ENCODE measurements around the gene CGB1. TPM values are rescaled to one million over a fixed set of nuclear protein-coding genes. Genes with fewer than 3 reads are reported as not detected.
"Not testable (repeated sequence)": the region's sequence is repeated elsewhere in the genome, so short reads cannot be mapped to it uniquely, and the experiment has no call there.

The CGB1 gene
- polyA plus RNA-seq, 2 of the 4 experiments (the other 2 are of a cell fraction), result 0.13 TPM; not detected in 1

- no peak for TF ChIP-seq FOSL2 (IDR thresholded peaks at IDR 0.05)
- TF ChIP-seq FOSL2 (CRISPR knock-in tag; IDR thresholded peaks at IDR 0.05), result peak; percentile 31; the same call in 1 of the 2 replicates
- no peak for TF ChIP-seq JUNB (IDR thresholded peaks at IDR 0.05)
- DNase-seq (ENCODE audit: low read depth in 1 of 2, low spot score in 1 of 2) (peak in 1 of 2 experiments; percentile 35), ATAC-seq (0 out of 6 replicates have a peak, but pooled peaks of 1 of the 2 experiments have one; percentile 20), FAIRE-seq (no peak)
- ChIA-PET POLR2A (no interaction called here), CTCF (no interaction called here)
- H3K4me2 ChIP-seq, result peak overlapping the region; percentile 24; the same call in 2 of the 3 replicates
- H3K27ac ChIP-seq, result peak overlapping the region; percentile 21 to 65; a peak in 4 of 6 replicates
- H3K4me3 ChIP-seq, result no peak overlapping the region
- 38% methylated on average over 17 of the region's 17 CpGs for WGBS (ENCODE audit: missing lambda C conversion rate)
- H3K4me1 ChIP-seq, result peaks cover 32% of the 10 kb centered on the region
- no peaks in the 10 kb centered on the region for H3K9me3 ChIP-seq
Observed at GRCh38 chr19:49042177-49042576, 5.5 kb upstream of the CGB1 start.

GRCh38 chr19:49039736-49040135, 3.0 kb upstream of the CGB1 start:
- H3K4me3 ChIP-seq; DNase-seq (ENCODE audit: low read depth in 1 of 2, low spot score in 1 of 2); H3K4me2 ChIP-seq; H3K9me3 ChIP-seq; POLR2A ChIA-PET; FAIRE-seq: not testable (repeated sequence)
- Histone ChIP-seq H3K27ac (peak overlapping the region; percentile 78 to 82), H3K4me1 (peaks cover 32% of the 10 kb centered on the region)
- ATAC-seq, result peak in 1 of 2 experiments; percentile 8; a peak in 2 of 6 replicates
- CTCF ChIA-PET, result interaction anchor here (0.9 to 2.4 kb wide), 3 partner anchors 16 to 42 kb away, joined by 3 to 9 read pairs (median 3); a partner anchor contains a TSS
- WGBS (ENCODE audit: missing lambda C conversion rate), result 78% methylated on average over 9 of the region's 9 CpGs

DNA sequence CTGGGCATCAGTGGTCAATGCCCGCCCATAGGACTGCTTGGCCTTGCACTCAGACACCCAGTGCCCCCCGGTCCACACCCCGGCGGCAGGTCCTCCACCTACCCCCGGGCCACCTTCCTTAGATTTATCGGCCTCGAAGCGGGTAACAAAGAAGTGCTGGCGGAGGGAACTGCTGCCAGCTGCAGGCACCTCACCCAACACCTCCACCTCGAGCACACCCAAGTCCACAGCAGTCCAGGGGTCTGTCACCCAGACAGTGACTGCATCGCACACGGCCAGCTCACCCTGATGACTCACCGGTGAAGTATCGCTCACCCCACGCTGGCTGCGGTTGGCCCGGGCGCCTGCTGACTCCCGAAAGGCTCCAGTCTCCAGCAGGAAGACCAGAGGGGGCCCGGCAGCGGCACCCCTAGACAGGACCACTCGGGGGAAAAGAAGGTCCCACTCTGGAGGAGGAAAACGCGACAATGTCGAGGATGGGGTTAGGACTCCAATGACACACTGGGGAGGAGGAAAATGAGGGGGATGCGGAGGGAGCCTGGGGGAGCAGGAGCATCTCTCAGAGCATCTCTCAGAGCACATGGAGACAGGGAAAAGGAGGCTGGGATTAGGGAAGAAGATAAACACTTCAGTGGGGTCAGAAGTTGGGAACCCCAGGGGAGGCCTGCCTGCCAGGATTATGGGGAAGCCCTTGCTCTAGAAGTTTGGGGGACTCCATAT, 2.0 kb upstream of the CGB1 start:
- peaks cover 32% of the 10 kb centered on the region for H3K4me1 ChIP-seq
- TF ChIP-seq JUNB (IDR thresholded peaks at IDR 0.05) (peak; percentile 70), FOSL2 (IDR thresholded peaks at IDR 0.05) (peak; percentile 80), FOSL2 (CRISPR knock-in tag; IDR thresholded peaks at IDR 0.05) (peak; percentile 98), EP300 (IDR thresholded peaks at IDR 0.05) (peak in 1 of 2 experiments; percentile 18; a peak in 1 of 5 replicates), RAD21 (conservative IDR thresholded peaks at IDR 0.05 in 1 of 2, IDR thresholded peaks at IDR 0.05 in 1 of 2) (peak in 1 of 2 experiments; percentile 13; a peak in 1 of 5 replicates), JUN (IDR thresholded peaks at IDR 0.05) (peak in 1 of 2 experiments; percentile 49; a peak in 2 of 5 replicates), GATA3 (IDR thresholded peaks at IDR 0.05; ENCODE audit: borderline replicate concordance) (peak; percentile 63; the same call in 1 of the 2 replicates), PBX3 (IDR thresholded peaks at IDR 0.05) (peak; percentile 22; the same call in 1 of the 2 replicates), E2F6 (IDR thresholded peaks at IDR 0.05; ENCODE audit: borderline replicate concordance, low read depth) (peak; percentile 84; the same call in 1 of the 2 replicates)
- TF ChIP-seq, protein P1, sequence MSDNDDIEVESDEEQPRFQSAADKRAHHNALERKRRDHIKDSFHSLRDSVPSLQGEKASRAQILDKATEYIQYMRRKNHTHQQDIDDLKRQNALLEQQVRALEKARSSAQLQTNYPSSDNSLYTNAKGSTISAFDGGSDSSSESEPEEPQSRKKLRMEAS (IDR thresholded peaks at IDR 0.05), result peak; percentile 86
- FAIRE-seq, H3K9me3 ChIP-seq, H3K4me3 ChIP-seq, POLR2A ChIA-PET: not testable (repeated sequence)
- DNase-seq (ENCODE audit: low read depth in 1 of 2, low spot score in 1 of 2) (peak; percentile 68 to 85), ATAC-seq (peak; percentile 88 to 97)
- CTCF ChIA-PET, result interaction anchor here (1.6 to 2.4 kb wide), 3 partner anchors 19 to 41 kb away, joined by 3 to 9 read pairs (median 3); a partner anchor contains a TSS
- peak overlapping the region; percentile 78 to 82 for H3K27ac ChIP-seq
- 14% methylated on average over 23 of the region's 26 CpGs for WGBS (ENCODE audit: missing lambda C conversion rate)
- H3K4me2 ChIP-seq, result peak overlapping the region; percentile 73

DNA sequence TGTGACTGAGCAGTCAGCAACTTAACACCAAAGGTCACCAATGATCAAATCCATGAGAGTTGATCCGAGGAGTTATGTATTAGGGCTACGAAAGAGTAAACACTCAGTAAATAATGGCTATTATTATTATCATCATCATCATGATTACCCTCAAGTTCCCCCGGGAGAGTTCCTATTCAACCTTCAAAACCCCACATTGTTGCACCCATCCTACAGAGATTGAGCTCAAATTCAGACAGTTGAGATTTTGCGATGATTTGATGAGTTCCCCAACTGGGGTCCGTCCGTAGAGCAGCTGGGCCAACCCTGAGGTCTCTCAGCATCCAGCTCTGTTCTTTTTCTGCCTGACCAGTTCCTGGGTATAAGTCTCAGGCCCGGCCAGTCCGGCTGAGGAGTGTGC, 1.4 kb upstream of the CGB1 start:
- 76% methylated on average over 8 of the region's 8 CpGs for WGBS (ENCODE audit: missing lambda C conversion rate)
- ATAC-seq; H3K4me3 ChIP-seq; POLR2A ChIA-PET; H3K9me3 ChIP-seq; DNase-seq (ENCODE audit: low read depth in 1 of 2, low spot score in 1 of 2); FAIRE-seq: not testable (repeated sequence)
- CTCF ChIA-PET, result interaction anchor here (0.6 to 2.4 kb wide), 4 partner anchors 18 to 224 kb away, joined by 3 to 9 read pairs (median 3); a partner anchor contains a TSS
- peak overlapping the region; percentile 78 to 82 for H3K27ac ChIP-seq
- H3K4me1 ChIP-seq, result peaks cover 32% of the 10 kb centered on the region
- H3K4me2 ChIP-seq, result peak overlapping the region; percentile 73
